ENCODE measurements around the gene DAP. TPM values are rescaled to one million over a fixed set of nuclear protein-coding genes. Genes with fewer than 3 reads are reported as not detected.

The DAP gene
- total RNA-seq, 1 donor from 2014 or later, result 11.8 TPM

DNA sequence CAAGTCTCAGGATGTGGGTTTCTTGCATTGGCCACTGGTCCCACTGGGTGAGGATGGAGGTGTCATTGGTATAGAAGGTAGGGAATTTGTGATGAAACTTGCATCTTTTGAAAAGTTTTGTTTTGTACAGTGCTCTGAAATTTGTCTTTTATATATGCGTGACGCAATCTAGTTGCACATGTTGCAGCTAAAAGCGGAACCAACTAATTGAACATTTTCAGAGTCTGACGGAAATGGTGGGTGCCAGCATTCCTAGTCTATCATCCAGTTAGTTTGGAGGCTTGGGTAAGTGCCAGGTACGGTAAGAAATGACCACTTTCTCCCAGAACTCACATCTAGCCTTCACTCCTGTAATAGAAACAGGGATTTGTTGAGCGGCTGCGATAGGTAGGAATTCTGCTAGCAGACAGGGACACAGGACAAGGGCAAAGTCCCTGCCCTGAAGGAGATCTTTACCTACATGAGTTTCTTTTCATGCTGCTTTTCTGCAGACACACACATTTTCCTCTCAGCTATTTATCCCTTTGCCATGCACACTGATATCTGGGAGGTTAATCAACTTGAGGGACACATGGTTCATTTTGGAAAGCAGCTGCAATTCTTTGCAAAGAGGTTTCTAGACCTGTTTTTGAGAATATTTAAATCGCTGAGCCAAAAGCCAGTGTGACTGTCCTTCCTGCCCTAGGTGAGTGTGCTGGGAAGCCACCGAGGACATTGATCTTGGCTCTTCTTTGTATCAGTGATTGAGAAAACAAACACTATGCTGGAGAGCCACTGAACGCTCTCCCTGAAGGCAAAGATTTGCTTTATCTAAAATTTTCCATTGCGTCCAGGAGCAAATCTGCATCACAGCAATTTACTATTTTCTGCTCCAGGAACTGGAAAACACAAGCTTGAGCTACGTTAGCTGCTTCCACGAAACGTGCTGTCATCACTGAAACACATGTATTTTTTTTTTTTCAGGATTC lies 89.7 kb downstream of the DAP start:
- no peak for DNase-seq (ENCODE audit: low read depth)
- Histone ChIP-seq H3K27me3 (ENCODE audit: control insufficient read depth, insufficient read depth, low read length) (no peaks in the 10 kb centered on the region), H3K36me3 (ENCODE audit: control insufficient read depth, insufficient read depth, low read length) (no peaks in the 10 kb centered on the region), H3K4me3 (ENCODE audit: low read depth, low read length) (no peak overlapping the region)
- TF ChIP-seq, protein P1, sequence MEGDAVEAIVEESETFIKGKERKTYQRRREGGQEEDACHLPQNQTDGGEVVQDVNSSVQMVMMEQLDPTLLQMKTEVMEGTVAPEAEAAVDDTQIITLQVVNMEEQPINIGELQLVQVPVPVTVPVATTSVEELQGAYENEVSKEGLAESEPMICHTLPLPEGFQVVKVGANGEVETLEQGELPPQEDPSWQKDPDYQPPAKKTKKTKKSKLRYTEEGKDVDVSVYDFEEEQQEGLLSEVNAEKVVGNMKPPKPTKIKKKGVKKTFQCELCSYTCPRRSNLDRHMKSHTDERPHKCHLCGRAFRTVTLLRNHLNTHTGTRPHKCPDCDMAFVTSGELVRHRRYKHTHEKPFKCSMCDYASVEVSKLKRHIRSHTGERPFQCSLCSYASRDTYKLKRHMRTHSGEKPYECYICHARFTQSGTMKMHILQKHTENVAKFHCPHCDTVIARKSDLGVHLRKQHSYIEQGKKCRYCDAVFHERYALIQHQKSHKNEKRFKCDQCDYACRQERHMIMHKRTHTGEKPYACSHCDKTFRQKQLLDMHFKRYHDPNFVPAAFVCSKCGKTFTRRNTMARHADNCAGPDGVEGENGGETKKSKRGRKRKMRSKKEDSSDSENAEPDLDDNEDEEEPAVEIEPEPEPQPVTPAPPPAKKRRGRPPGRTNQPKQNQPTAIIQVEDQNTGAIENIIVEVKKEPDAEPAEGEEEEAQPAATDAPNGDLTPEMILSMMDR (IDR thresholded peaks at IDR 0.05; ENCODE audit: insufficient read depth, low read length, severe bottlenecking), result no peak
- FAIRE-seq, result no peak

- Histone ChIP-seq H3K36me3 (ENCODE audit: control insufficient read depth, insufficient read depth, low read length) (no peaks in the 10 kb centered on the region), H3K27me3 (ENCODE audit: control insufficient read depth, insufficient read depth, low read length) (no peaks in the 10 kb centered on the region), H3K4me3 (ENCODE audit: low read depth, low read length) (no peak overlapping the region)
- FAIRE-seq, result no peak
- TF ChIP-seq, protein P1 (IDR thresholded peaks at IDR 0.05; ENCODE audit: insufficient read depth, low read length, severe bottlenecking), result no peak
- DNase-seq (ENCODE audit: low read depth), result no peak
These were observed 91.1 kb downstream of the DAP start for GRCh38 chr5:10669983-10670382.

DNA sequence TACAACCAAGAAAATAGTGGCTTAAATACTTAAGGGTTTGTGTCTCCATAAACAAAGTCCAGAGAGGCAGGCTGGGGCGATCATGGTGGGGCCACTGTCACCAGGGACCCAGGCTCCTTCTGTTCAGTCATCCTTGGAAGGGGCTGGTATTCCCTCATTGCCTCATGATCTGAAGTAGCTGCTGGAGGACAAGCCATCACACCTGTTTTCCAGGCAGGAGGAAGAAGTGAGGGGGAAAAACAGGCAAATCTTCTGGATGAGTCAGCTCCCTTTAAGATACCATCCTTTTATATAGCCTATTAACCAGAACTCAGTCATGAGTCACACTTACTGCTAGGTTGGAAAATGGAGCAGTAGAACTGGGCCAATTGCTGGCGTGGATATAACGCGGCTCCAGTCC lies 92.3 kb downstream of the DAP start:
- Histone ChIP-seq H3K27me3 (ENCODE audit: control insufficient read depth, insufficient read depth, low read length) (no peaks in the 10 kb centered on the region), H3K36me3 (ENCODE audit: control insufficient read depth, insufficient read depth, low read length) (no peaks in the 10 kb centered on the region), H3K4me3 (ENCODE audit: low read depth, low read length) (no peak overlapping the region)
- FAIRE-seq (no peak), DNase-seq (ENCODE audit: low read depth) (peak; percentile 19)
- TF ChIP-seq, protein P1 (IDR thresholded peaks at IDR 0.05; ENCODE audit: insufficient read depth, low read length, severe bottlenecking), result no peak

DNA sequence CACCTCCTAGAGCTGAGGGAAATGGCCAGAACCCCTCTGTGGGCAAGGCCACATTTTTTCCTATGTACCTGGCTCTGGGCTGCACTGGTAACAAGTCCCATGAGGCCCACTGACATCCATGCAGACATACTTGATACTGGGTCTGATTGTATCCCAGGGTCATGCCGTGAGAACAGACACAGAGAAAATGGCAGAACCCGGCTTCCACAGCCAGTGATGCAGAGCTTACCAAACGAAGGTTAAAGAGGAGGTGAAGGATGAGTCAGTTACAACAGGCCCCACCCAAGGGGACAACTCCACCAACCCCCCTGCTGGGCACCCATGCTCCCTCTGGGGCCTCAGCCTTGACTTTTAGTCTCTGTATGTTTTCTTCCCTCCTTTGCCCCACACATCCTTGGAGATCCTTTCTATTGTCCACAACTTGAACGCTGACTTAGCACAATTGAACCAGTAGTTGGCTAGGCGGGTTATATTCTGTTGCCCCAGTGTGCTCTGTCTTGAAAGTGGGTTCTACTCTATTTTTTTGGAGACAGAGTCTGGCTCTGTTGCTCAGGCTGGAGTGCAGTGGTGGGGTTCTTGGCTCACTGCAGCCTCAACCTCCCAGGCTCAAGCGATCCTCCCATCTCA lies 93.5 kb downstream of the DAP start:
- TF ChIP-seq, protein P1 (IDR thresholded peaks at IDR 0.05; ENCODE audit: insufficient read depth, low read length, severe bottlenecking), result no peak
- H3K36me3 ChIP-seq (ENCODE audit: control insufficient read depth, insufficient read depth, low read length), result no peaks in the 10 kb centered on the region
- no peak for DNase-seq (ENCODE audit: low read depth)
- FAIRE-seq, result no peak
- no peaks in the 10 kb centered on the region for H3K27me3 ChIP-seq (ENCODE audit: control insufficient read depth, insufficient read depth, low read length)
- no peak overlapping the region for H3K4me3 ChIP-seq (ENCODE audit: low read depth, low read length)

- H3K27me3 ChIP-seq (ENCODE audit: control insufficient read depth, insufficient read depth, low read length), result no peaks in the 10 kb centered on the region
- FAIRE-seq (no peak), DNase-seq (ENCODE audit: low read depth) (no peak)
- H3K4me3 ChIP-seq (ENCODE audit: low read depth, low read length), result no peak overlapping the region
- no peaks in the 10 kb centered on the region for H3K36me3 ChIP-seq (ENCODE audit: control insufficient read depth, insufficient read depth, low read length)
- TF ChIP-seq, protein P1 (IDR thresholded peaks at IDR 0.05; ENCODE audit: insufficient read depth, low read length, severe bottlenecking), result no peak
These were observed 94.3 kb downstream of the DAP start for GRCh38 chr5:10666531-10667299.

Measured in bronchial epithelial cell (primary cell).